HCT116 (cell line): ENCODE data around the gene YAE1.

Experiments used
- CTCF ChIP-seq, 3 experiments: fragments of 200-600 bp in 1 of 3; sonication (generic) in 1 of 3; IDR thresholded peaks in 2 of 3; conservative IDR thresholded peaks in 1 of 3; 2 replicates each; pipeline ENCODE4 v1.5.1; 2012 to 2017; ENCODE audit warnings: low read depth in 2 of 3, low read length in 2 of 3, antibody characterized with exemption in 1 of 3, borderline replicate concordance in 1 of 3, control low read depth in 1 of 3, mild to moderate bottlenecking in 1 of 3, mixed read lengths in 1 of 3, mixed run types in 1 of 3, moderate library complexity in 1 of 3; ENCODE audit not compliant: insufficient read depth in 1 of 3
- EZH2 ChIP-seq: fragments of 200-600 bp; sonication (generic); IDR thresholded peaks from 2 replicates; pipeline ENCODE4 v1.6.1; 2017; ENCODE audit warnings: antibody characterized with exemption, mixed run types
- EZH2phosphoT487 ChIP-seq: fragments of 200-600 bp; IDR thresholded peaks from 2 replicates; pipeline ENCODE4 v1.6.1; 2018; ENCODE audit warnings: antibody characterized with exemption, borderline replicate concordance
- POLR2A ChIP-seq: IDR thresholded peaks from 2 replicates; pipeline ENCODE4 v1.7.0; 2011; ENCODE audit warnings: borderline replicate concordance; ENCODE audit not compliant: insufficient read depth, insufficient read length; ENCODE audit errors: extremely low read depth
- POLR2AphosphoS5 ChIP-seq: IDR thresholded peaks from 2 replicates; pipeline ENCODE4 v1.6.1; 2011; ENCODE audit warnings: mild to moderate bottlenecking, low read depth, low read length, moderate library complexity
- REST ChIP-seq: IDR thresholded peaks from 2 replicates; pipeline ENCODE4 v1.6.1; 2012; ENCODE audit warnings: low read depth
- TCF7L2 ChIP-seq: IDR thresholded peaks from 2 replicates; pipeline ENCODE4 v1.7.0; 2011; ENCODE audit warnings: borderline replicate concordance, inconsistent platforms; ENCODE audit not compliant: insufficient read depth, insufficient read length; ENCODE audit errors: extremely low read depth
- ZFX ChIP-seq: fragments of 450-650 bp; IDR thresholded peaks from 2 replicates; pipeline ENCODE4 v1.6.1; 2017

GRCh38 chr7:39540320-39540719 is 25.9 kb upstream of the YAE1 start:
- TF ChIP-seq TCF7L2 (no peak), REST (no peak), CTCF (IDR thresholded peaks at IDR 0.05 in 2 of 3, conservative IDR thresholded peaks at IDR 0.05 in 1 of 3; ENCODE audit: borderline replicate concordance in 1 of 3, insufficient read depth in 1 of 3, low read depth in 2 of 3, low read length in 2 of 3) (no peak), EZH2phosphoT487 (no peak), POLR2A (no peak), EZH2 (no peak), POLR2AphosphoS5 (no peak), ZFX (no peak)
